ENCODE data around the gene TBCC.
A peak's percentile ranks its signal among the peaks of the same experiment; 100 is the strongest.
"Not testable (repeated sequence)": the region's sequence is repeated elsewhere in the genome, so short reads cannot be mapped to it uniquely, and the experiment has no call there.

Gene TBCC

DNA sequence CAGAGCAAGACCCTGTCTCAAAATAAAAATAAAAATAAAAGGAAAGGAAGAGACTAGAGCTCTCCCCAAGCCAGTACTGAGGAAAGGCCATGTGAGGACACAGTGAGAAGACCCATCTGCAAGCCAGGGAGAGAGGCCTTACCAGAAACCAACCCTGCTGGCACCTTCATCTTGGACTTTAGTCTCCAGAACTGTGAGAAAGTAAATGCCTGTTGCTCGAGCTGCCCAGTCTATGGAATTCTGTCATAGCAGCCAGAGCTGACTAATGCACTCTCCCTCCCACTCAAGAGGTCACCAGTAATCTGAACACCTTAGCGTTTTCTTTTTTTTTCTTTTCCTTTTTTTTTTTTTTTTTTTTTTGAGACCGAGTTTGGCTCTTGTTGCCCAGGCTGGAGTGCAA, 16.2 kb downstream of the TBCC start:
- DNase-seq (ENCODE audit: low read depth) = no peak

DNA sequence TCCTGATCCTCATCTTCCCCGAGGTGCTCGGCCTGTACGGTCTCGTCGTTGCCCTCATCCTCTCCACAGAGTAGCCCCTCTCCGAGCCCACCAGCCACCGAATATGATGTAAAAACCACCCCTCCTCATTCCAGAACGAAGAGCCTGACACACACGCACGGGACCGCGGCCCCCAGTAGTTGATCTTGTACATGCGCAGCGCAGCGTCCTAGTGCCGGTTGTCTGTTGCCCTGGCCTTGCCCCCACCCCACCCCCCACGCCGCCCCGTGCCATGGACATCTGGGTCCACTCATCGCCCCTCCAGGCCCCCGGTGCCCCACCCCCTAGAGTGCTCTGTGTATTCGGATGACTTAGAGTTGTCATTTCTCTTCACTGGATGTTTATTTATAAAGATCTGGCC, 18.3 kb downstream of the TBCC start:
- no peak for DNase-seq (ENCODE audit: low read depth)

DNA sequence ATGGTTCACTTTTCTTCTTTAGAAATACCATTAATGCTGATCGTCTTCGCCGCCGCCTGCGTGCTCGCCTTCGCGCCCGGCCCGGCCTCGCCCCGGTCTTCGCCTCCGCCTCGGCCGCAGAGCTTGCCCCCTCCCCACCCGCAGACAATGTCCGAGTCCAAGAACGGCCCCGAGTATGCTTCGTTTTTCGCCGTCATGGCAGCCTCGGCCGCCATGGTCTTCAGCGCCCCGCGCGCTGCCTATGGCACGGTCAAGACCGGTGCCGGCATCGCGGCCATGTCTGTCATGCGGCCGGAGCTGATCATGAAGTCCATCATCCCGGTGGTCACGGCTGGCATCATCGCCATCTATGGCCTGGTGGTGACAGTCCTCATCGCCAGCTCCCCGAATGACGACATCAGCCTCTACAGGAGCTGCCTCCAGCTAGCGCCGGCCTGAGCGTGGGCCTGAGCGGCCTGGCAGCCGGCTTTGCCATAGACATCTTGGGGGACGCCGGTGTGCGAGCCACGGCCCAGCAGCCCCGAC, 18.8 kb downstream of the TBCC start:
- DNase-seq (ENCODE audit: low read depth) = no peak

DNA sequence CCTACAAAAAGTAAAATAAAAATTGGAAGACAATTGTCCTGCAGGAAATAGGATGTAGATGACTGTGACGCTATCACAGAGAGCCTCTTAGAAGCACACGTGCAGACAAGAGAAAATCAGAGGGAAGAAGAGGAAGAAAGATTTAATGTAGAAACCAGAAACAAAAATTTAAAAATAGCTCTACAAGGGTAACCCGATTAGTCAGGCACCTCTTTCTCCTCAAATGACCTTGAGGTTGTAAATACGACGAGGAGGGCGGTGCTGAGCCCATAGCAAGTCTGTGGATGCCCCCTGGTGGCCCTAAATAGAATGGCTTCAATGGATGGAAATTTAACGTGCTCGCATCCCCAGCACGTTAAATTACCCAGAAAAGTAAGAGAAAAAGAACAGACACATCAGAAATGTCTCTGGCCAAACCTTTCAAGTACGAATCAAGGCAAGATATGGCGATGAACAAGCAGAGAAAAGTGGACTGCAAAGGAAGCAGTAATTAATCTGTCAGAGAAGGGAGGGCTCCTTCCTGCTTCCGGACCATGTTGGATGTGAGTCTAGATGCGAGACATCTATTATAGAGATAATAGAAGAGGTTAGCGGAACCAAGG, 19.3 kb downstream of the TBCC start:
- peak; percentile 59 for DNase-seq (ENCODE audit: low read depth)

DNA sequence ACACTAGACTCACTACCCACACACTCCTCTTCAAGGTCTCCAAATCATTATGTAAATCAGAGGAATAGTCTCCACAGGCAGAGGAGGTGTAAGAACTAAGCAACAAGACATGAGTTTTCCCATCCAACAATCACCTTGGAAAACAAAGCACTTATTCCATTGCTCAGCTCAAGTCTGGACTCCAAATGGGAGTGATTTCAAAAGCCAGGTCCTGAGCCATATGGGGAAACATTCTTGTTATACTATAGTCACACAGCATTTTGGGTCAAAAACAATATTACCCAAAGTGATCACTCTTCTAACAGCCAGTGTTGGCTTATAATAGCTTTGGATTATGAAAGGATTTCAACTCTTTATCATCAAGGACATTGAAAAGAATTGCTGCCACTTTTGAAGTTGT, 19.9 kb downstream of the TBCC start:
- DNase-seq (ENCODE audit: low read depth) = no peak

DNA sequence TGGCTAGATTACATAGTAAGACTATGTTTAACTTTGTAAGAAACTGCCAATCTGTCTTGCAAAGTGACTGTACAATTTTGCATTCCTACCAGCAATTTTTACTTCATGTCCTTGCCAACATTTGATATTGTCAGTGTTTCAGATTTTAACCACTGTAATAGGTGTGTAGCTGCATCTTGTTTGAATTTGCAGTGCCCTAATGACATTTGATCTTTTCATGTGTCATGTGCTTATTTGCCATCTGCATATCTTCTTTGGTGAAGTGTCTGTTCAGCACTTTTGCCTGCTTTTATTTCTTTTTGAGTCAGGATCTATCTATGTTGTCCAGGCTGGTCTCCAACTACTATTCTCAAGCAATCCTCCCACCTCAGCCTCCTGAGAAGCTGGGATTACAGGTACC, 21.1 kb downstream of the TBCC start:
- DNase-seq (ENCODE audit: low read depth) = no peak

DNA sequence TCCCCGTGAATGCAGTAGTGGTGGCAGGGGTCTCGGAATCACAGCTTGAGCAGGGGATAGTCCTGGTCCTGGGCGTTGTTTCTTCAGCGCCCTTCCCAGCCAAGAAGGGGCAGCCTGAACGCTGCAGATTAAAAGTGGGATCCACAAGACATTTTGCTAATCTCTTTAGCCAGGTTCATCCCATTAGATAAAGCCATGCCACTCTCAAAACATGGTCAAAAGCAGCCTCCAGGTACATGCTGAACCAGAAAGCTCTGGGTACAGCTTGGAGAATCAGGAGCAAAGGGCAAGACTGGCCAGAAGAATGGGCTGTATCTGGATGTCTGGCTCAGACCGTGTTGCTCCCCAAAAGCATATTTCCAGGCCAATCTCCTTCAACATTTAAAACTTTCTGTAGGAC, 23.4 kb downstream of the TBCC start, which contains the start of gene PRPH2:
Gene PRPH2 (minus strand): TSS at position 101 of the 400 bp plus-strand sequence. CDS start 263 bp downstream, outside the sequence.
- DNase-seq (ENCODE audit: low read depth) = no peak

DNA sequence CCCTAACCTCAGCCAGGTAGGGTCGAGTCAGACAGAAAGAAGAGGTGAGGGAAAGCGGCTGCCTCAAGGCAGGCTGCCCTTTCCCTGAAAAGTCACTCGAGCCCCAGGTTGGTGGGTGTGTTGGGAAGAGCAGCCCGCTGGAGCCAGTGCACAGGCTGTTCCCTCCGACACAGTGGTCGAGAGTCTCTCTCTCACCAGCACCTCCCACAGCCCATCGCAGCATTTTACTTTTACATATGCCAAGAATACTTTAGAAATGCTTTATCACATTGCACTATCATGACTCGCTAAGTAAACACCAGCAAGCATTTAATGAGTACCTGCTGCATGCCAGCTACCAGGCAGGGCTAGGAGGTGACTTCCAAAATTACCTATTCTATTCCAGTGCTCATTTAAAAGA, 25.2 kb downstream of the TBCC start:
- DNase-seq (ENCODE audit: low read depth) = no peak

DNA sequence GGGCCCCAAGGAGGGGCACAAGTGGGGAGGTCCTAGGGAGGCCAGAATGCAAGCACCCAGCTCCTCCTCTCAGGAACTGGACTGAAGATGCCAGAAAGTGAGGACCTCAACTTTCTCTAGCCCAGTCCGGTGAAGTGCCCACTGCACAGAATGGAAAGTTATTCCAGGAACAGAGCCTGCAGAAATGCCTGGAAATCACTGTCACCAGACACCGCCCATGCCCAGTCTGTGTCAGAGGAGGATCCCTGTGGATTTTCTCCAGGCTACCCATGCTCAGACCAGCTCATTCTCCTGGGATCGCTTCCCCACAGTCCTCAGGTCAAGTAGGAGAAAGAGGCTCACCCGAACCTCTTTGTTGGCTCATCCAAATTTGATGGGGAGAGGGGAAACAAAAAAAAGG, 30.0 kb downstream of the TBCC start:
- DNase-seq (ENCODE audit: low read depth) = no peak

DNA sequence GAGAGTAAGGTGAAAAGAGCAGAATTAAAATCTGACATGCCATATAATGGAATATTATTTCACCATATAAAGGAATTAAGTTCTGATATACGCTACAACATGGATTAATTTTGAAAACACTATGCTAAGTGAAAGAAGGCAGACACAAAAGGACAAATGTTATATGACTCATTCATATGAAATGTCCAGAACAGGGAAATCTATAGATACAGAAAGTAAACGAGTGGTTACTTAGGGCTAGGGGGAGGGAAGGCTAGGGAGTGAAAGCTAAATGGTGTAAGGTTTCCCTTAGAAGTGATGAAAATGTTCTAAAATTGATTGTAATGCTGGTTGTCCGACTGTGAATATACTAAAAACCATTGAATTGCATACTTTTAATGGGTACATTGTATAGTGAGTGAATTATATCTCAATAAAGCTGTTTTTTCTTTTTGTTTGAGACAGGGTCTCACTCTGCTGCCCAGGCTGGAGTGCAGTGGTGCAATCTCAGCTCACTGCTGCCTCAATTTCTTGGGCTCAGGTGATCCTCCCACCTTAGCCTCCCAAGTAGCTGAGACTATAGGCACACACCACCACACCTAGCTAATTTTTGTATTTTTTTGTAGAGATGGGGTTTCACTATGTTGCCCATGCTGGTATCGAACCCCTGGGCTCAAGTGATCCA, 31.7 kb downstream of the TBCC start:
- no peak for DNase-seq (ENCODE audit: low read depth)

DNA sequence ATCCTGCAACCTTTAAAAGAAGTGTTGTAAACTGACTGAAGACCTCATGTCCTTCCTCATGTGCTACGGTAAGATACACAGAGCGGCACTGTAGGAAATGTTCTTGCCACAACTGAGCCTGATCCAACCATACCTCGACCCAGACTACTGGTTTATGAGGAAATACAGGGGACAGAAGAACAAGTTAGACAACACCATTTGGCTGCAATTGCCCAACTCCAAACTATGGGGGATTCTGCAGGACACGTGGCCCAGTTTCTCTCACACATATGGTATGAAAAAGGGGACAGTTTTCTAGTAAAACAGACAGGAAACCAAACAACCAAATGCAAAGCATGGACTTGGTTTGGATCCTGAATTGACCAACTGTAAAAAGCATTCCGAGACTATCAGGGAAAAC, 34.0 kb downstream of the TBCC start:
- DNase-seq (ENCODE audit: low read depth) = no peak

DNA sequence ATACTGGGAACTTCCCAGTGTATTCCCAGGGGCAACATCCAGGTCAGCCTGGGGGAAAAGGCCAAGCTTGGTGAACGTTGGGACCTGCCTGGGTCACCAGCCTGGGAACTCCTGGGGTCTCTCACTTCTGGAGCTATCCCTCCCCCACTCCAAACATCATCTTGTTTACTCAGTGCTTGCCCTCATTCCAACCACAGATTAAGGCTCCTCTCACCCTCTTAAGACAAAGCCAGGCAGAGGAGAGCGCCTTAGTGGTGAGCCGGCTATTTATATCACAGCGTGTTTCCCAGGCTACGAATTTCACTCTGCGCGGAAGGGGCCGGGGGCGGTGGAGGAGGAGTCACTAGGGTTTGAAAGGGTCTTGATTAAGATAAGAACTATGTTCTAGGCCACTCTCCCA, 35.6 kb downstream of the TBCC start:
- DNase-seq (ENCODE audit: low read depth) = no peak

DNA sequence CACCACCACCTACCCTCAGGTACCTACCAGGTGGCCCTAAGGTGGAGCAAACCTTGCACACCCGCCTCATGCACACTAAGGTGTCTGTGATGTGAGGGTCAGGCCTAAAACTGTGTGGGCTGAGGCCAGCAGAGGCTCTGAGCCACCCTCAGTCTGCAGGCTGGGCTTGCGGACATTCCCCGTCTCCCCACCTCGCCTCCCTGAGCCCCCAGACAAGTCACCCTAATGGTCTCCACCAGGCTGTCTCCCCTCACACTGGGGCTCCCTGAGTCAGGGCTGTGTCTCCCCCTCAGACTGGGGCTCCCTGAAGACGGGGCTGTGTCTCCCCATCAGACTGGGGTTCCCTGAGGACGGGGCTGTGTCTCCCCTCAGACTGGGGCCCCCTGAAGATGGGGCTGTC, 36.0 kb downstream of the TBCC start:
- no peak for DNase-seq (ENCODE audit: low read depth)

DNA sequence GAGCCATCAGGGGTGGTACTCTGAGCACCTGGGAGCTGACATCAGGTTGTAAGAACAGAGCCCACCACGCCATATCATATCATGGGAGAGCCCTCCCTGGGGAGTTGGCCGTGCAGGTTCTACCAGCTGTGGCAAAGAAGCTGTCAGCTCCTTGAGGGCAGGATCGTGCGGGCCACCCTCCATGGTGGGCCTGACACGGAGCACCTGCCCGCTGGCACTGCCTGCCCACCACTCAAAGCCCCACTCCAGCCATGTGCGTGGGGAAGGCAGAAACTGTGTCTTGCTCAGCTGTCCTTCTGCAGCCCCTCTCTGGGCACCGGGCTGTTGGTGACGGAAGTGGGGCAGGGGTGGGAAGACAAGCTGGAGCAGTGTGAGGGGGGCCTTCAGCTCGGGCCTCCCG, 37.8 kb downstream of the TBCC start:
- DNase-seq (ENCODE audit: low read depth) = no peak

DNA sequence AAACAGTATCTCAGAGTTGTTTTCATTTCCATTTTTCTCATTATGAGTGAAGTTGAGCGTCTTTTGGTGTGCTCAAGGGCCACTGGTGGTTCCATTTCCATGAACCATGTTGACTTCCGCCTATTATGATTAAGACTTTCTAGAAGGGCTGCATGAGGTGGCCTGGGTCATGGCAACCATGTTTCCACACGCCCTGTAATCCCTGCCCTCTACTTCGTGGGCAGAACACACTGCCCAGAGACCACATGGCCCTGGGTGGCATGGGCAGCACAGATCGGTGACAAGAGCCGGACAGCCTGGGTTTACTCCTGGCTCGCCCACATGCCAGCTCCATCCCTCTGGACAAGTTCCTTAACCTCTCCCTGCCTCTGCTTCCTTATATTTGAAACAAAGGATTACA, 38.3 kb downstream of the TBCC start:
- DNase-seq (ENCODE audit: low read depth) = no peak

DNA sequence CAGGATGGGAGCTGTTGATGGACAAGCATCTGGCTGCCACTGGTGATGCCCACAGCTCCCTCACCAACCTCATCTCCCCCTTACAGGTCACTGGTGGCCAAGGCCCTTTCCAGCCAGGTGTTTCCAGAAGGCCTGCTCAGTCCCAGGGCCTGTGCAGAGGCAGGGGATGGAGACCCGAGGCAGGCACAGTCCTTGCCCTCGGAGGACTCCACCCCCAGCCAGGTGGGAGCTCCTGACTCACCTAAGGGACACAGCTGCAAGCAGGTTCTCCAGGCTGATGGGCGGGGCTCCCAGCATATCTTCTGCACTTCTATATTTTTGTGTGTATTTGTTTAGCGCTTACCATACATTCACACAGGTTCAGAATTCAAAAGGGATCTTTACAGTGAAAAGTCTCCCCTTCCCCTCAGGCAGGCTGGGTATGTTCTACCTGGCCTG, 40.9 kb downstream of the TBCC start:
- DNase-seq (ENCODE audit: low read depth) = no peak

DNA sequence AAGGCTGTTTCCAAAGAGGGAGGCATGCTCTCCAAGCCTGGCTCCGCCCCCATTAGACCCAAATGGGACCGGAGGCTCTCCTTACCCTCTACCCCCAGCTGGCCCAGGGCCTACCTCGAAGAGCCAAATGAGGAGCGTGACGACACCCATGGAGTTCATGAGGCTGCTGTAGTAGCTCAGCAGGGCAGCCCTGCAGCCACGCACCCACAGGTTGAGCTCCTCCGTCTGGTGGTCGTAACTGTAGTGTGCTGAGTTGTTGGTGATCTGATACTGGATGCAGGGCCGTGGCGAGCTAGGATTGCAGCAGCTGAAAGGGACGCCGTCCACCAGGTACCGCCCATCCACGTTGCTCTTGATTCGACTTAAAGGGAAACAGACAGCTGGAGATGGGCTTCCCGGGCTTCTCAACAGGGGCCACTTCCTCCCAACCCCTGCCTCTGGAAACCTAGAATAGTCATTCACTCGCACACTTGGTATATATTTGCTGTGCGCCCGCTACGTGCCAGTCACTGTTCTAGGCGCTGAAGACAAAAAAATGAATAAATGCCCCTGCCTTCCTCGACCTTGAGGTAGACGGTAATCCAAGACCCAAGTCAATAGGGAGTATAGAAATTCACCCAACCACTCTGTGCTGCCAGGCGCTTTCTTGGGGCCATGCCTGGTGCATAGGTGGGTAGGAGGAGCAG, 41.5 kb downstream of the TBCC start:
- DNase-seq (ENCODE audit: low read depth) = no peak

DNA sequence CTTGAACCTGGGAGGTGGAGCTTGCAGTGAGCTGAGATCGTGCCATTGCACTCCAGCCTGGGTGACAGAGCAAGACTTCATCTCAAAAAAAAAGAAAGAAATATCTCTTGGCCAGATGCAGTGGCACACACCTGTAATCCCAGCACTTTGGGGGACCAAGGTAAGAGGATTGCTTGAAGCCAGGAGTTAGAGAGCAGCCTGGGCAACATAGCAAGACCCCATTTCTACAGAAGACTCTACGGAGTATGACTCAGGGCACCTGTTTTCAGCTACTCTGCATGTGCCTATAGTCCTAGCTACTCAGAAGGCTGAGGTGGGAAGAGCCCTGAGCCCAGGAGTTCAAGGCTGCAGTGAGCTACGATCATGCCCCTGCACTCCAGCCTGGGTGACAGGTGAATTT, 43.1 kb downstream of the TBCC start:
- DNase-seq (ENCODE audit: low read depth) = not testable (repeated sequence)

DNA sequence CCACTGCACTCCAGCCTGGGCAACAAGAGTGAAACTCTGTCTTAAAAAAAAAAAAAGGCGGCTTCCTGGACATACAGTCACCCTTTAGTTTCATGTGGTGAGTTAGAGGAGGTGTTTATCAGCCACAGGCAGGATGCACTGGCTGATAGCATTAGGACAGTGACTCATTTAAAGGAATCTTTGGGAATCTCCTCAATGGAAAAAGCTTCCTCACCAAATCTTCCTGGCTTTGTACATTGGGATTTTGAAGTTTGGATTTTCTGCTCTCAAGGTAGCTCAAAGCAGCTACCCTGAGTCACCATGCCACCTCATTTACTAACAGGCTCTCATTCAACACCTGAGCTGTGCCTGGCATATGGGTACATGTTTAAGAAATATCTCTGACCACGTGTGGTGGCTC, 43.7 kb downstream of the TBCC start:
- no peak for DNase-seq (ENCODE audit: low read depth)

DNA sequence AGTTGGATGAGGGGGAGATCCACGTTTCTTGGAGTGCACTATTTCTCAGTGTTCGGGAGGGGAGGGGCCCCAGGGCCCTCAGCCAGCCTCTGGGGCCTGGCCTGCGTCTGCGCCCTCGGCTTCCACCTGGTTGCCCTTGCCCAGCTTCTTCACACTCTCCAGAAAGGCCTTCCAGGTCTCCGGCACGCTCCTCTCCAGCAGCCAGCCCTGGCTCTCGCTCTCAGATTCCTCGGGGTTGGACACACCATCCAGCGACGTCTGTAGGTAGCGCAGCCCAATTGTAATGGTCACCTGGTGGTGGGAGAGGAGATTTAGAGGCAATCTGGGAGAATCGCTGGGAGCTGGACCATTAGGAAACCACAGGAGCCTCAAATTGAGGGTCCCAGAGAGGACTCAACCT, 47.7 kb downstream of the TBCC start:
- no peak for DNase-seq (ENCODE audit: low read depth)

DNA sequence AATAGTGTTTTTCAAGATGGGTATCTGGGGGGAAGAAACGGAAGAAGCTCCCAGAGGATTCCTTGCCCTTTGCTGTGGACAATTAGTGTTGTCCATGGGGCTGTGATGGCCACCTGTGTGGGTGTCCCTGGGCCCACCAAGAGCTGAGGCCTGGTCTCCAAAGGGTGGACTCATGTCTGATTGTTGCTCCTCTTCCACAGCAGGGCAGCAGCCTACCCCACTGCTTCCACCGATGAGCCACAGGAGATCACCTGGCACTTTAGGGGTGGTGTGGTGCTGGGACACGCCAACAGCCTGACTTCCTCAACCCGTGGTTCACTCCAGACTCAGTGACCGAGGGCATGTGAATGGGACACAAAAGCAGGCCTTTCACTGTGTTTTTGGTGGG, 48.6 kb downstream of the TBCC start:
- DNase-seq (ENCODE audit: low read depth) = no peak

DNA sequence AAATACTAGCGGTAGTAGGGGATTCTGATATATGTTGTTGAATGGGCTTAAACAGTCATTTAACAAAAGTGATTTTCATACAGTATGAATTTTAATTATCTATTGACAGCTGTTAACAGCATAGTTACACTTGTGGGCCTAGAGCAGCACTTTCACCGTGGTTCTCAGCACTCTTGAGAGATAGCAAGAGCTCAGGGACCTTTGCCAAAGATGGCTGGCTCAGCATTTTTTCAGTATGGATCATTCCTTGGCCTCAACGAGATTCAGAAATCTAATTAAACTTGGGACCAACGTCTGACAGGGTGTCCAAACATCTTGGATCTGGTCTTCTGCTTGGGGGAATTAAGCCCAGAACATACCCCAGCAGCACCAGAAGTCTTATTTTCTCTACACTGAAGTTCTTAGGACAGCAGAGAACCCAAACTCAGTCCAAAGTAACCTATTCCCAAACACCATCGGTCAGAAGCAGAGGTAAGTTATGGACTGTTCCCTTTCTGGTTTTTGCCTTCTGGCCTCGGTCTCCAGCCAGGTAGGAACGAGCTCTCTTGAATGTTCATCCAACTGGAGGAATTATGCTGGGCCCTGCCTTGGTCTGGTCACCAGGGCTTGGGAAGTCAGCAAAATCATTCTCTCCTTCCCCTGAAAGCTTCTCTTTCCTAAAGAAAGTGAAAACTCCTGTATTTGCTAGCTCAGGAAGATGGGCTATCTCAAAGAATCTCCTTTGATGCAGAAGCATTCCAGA, 49.2 kb downstream of the TBCC start:
- DNase-seq (ENCODE audit: low read depth) = no peak

DNA sequence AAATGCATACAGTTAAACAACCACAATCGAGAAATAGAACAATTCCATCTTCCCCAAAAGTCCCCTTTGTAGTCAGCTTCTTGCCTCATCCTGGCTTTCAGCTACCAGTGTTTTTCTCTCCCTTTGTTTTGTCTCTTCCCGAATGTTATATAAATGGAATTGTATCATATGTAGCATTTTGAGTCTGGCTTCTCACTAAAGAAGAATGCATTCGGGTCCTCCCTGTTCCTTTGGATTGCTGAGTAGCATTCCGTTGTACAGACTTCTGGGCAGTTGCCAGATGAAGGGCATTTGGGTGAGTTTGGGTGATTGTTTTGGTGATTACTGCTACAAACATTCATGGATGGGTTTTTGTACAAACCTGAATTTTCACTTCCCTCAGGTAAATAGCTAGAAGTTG, 51.3 kb downstream of the TBCC start:
- DNase-seq (ENCODE audit: low read depth) = peak; percentile 41

Data from HS-27A (cell line).